ENCODE data around the gene CPNE6. TPM values are rescaled to one million over a fixed set of nuclear protein-coding genes. Genes with fewer than 3 reads are reported as not detected.

Gene CPNE6
- total and polyA plus RNA-seq, 2 of the 13 experiments (the other 11 are each of a cell fraction or from before 2014, with no cell fraction given), result not detected

GRCh38 chr14:24113801-24114531, 42.6 kb downstream of the CPNE6 start (continued):
- TF ChIP-seq DPF2 (CRISPR knock-in tag; IDR thresholded peaks at IDR 0.05; ENCODE audit: borderline replicate concordance, low read depth) (peak; percentile 99), KIAA2018 (CRISPR knock-in tag; IDR thresholded peaks at IDR 0.05; ENCODE audit: borderline replicate concordance) (no peak; the same call in 1 of the 2 replicates), ZNF569 (CRISPR knock-in tag; IDR thresholded peaks at IDR 0.05; ENCODE audit: borderline replicate concordance) (peak; percentile 68; the same call in 1 of the 2 replicates), EP300 (IDR thresholded peaks at IDR 0.05; ENCODE audit: low read depth in 2 of 2, low read length in 2 of 2) (peak; percentile 97 to 98), EP300 (CRISPR knock-in tag; IDR thresholded peaks at IDR 0.05; ENCODE audit: borderline replicate concordance) (peak; percentile 98), PPARG (CRISPR knock-in tag; conservative IDR thresholded peaks at IDR 0.05) (peak; percentile 88), TEF (CRISPR knock-in tag; IDR thresholded peaks at IDR 0.05) (peak; percentile 83), SMC3 (IDR thresholded peaks at IDR 0.05; ENCODE audit: low read length) (peak; percentile 16; the same call in 1 of the 2 replicates), MYPOP (CRISPR knock-in tag; IDR thresholded peaks at IDR 0.05) (no peak), TP53 (CRISPR knock-in tag; conservative IDR thresholded peaks at IDR 0.05) (peak; percentile 43; the same call in 1 of the 2 replicates), ZNF598 (CRISPR knock-in tag; IDR thresholded peaks at IDR 0.05; ENCODE audit: borderline replicate concordance) (peak; percentile 54; the same call in 1 of the 2 replicates), ARID5B (CRISPR knock-in tag; IDR thresholded peaks at IDR 0.05) (peak; percentile 99), TARDBP (CRISPR knock-in tag; IDR thresholded peaks at IDR 0.05) (peak; percentile 100), AGO1 (IDR thresholded peaks at IDR 0.05; ENCODE audit: low read depth, low read length, poor library complexity, severe bottlenecking) (peak; percentile 85)

Data from HepG2 (cell line).